H1 (cell line): Measurements from ENCODE around the gene PXMP4. TPM values are rescaled to one million over a fixed set of nuclear protein-coding genes. Genes with fewer than 3 reads are reported as not detected.

Source experiments
- CTCF ChIA-PET: fragments of 300-600 bp; sonication (Branson Sonifier 250); formaldehyde crosslinking; loops from one replicate; lab custom pipeline; 2021; ENCODE audit not compliant: partially characterized antibody; lab: Charles Lee
- POLR2A ChIA-PET: fragments of 300-600 bp; sonication (Branson Sonifier 250); formaldehyde crosslinking; loops from one replicate; lab custom pipeline; 2021; ENCODE audit warnings: inconsistent platforms; ENCODE audit not compliant: partially characterized antibody; lab: Charles Lee
- DNase-seq, 2 experiments: peaks; one replicate each; pipeline versions ENCODE4 v3.0.0 to v3.0.0-alpha.2; 2010 to 2022; ENCODE audit warnings: low spot score in 2 of 2, low read depth in 1 of 2, mixed read lengths in 1 of 2
- FAIRE-seq: peaks from 2 replicates; lab custom pipeline; 2011; peaks lifted over from hg19 to GRCh38; lab: Jason Lieb, UNC
- H2AFZ ChIP-seq: 2 replicates; pipeline ENCODE4 v1.8.1; 2012; ENCODE audit warnings: low read length, inconsistent platforms
- H2AK5ac ChIP-seq: 2 replicates; pipeline ENCODE4 v1.6.1; 2013; ENCODE audit warnings: low read depth, low read length
- H2BK120ac ChIP-seq: replicated peaks from 2 replicates; pipeline ENCODE3; 2013; ENCODE audit warnings: low read depth, low read length, inconsistent platforms
- H2BK12ac ChIP-seq: 2 replicates; pipeline ENCODE4 v1.6.1; 2013; ENCODE audit warnings: low read depth, low read length
- H2BK15ac ChIP-seq: 2 replicates; pipeline ENCODE4 v1.6.1; 2013; ENCODE audit warnings: low read length
- H2BK20ac ChIP-seq: 2 replicates; pipeline ENCODE4 v1.6.1; 2013; ENCODE audit warnings: low read length
- H2BK5ac ChIP-seq: 2 replicates; pipeline ENCODE4 v1.6.1; 2013; ENCODE audit warnings: low read depth, low read length
- H3K14ac ChIP-seq: 2 replicates; pipeline ENCODE4 v1.6.1; 2013; ENCODE audit warnings: inconsistent platforms; ENCODE audit not compliant: insufficient read length
- H3K18ac ChIP-seq: 2 replicates; pipeline ENCODE4 v1.6.1; 2013; ENCODE audit warnings: low read length; ENCODE audit errors: extremely low read depth
- H3K23ac ChIP-seq: 2 replicates; pipeline ENCODE4 v1.6.1; 2013; ENCODE audit warnings: inconsistent platforms; ENCODE audit not compliant: insufficient read length
- H3K23me2 ChIP-seq: 2 replicates; pipeline ENCODE4 v1.6.1; 2013; ENCODE audit warnings: low read depth, low read length
- H3K27ac ChIP-seq: 2 replicates; pipeline ENCODE4 v1.6.1; 2011; ENCODE audit warnings: low read depth, low read length, inconsistent platforms
- H3K27me3 ChIP-seq, 4 experiments: replicated peaks in 1 of 4; 1 replicate in 1 of 4; 2 replicates in 3 of 4; pipeline versions ENCODE4 v1.6.1 to v1.8.1; 2011 to 2013; ENCODE audit warnings: low read length in 3 of 4, mild to moderate bottlenecking in 3 of 4, inconsistent platforms in 2 of 4, mixed read lengths in 2 of 4, moderate library complexity in 1 of 4; ENCODE audit not compliant: control insufficient read depth in 3 of 4, insufficient read depth in 3 of 4; ENCODE audit errors: extremely low read depth in 1 of 4
- H3K36me3 ChIP-seq, 4 experiments: 2 replicates each; pipeline versions ENCODE4 v1.6.1 to v1.8.1; 2011 to 2013; ENCODE audit warnings: mild to moderate bottlenecking in 4 of 4, low read length in 3 of 4, moderate library complexity in 2 of 4, control low read depth in 1 of 4, inconsistent platforms in 1 of 4; ENCODE audit not compliant: insufficient read depth in 4 of 4, control insufficient read depth in 2 of 4
- H3K4ac ChIP-seq: replicated peaks from 2 replicates; pipeline ENCODE3; 2013; ENCODE audit warnings: low read length, low read depth, mixed read lengths, inconsistent platforms; ENCODE audit not compliant: insufficient read length
- H3K4me1 ChIP-seq, 4 experiments: replicated peaks in 1 of 4; 1 replicate in 1 of 4; 2 replicates in 3 of 4; pipeline versions ENCODE4 v1.6.1 to v1.8.1; 2011 to 2013; ENCODE audit warnings: low read length in 3 of 4, inconsistent platforms in 2 of 4, mixed read lengths in 1 of 4; ENCODE audit not compliant: insufficient read depth in 4 of 4, control insufficient read depth in 3 of 4
- H3K4me2 ChIP-seq, 2 experiments: 2 replicates each; pipeline versions ENCODE4 v1.6.1 to v1.8.1; 2011 to 2013; ENCODE audit warnings: low read depth in 2 of 2, low read length in 2 of 2, control low read depth in 1 of 2, inconsistent platforms in 1 of 2, mild to moderate bottlenecking in 1 of 2; ENCODE audit not compliant: insufficient read depth in 1 of 2
- H3K4me3 ChIP-seq, 4 experiments: fragments of 200-600, 300-600 bp in 1 of 4; sonication (generic), shearing (Covaris generic), sonication (Bioruptor Twin) in 1 of 4; 2 replicates each; pipeline versions ENCODE4 v1.5.1 to v1.8.1; 2011 to 2016; ENCODE audit warnings: low read length in 4 of 4, low read depth in 3 of 4, control low read depth in 2 of 4, inconsistent platforms in 2 of 4, mild to moderate bottlenecking in 2 of 4, mixed read lengths in 1 of 4, moderate library complexity in 1 of 4; ENCODE audit not compliant: insufficient read depth in 2 of 4; ENCODE audit errors: extremely low read depth in 1 of 4
- H3K56ac ChIP-seq: replicated peaks from 2 replicates; pipeline ENCODE3; 2013; ENCODE audit warnings: low read depth, mild to moderate bottlenecking, mixed read lengths, low read length, inconsistent platforms; ENCODE audit not compliant: insufficient read length
- H3K79me1 ChIP-seq: 2 replicates; pipeline ENCODE4 v1.6.1; 2013; ENCODE audit warnings: low read depth, low read length, control low read depth
- H3K79me2 ChIP-seq, 2 experiments: 2 replicates each; pipeline versions ENCODE4 v1.6.1 to v1.8.1; 2012 to 2013; ENCODE audit warnings: low read length in 2 of 2, mild to moderate bottlenecking in 2 of 2, inconsistent platforms in 1 of 2; ENCODE audit not compliant: insufficient read depth in 2 of 2, control insufficient read depth in 1 of 2
- H3K9ac ChIP-seq, 4 experiments: replicated peaks in 1 of 4; 1 replicate in 1 of 4; 2 replicates in 3 of 4; pipeline versions ENCODE4 v1.6.1 to v1.8.1; 2011 to 2013; ENCODE audit warnings: low read depth in 3 of 4, low read length in 3 of 4, control low read depth in 2 of 4, mild to moderate bottlenecking in 2 of 4, moderate library complexity in 2 of 4, inconsistent platforms in 1 of 4; ENCODE audit errors: extremely low read depth in 1 of 4
- H3K9me3 ChIP-seq, 2 experiments: 2 replicates each; pipeline versions ENCODE4 v1.6.1 to v1.8.1; 2012 to 2013; ENCODE audit warnings: mild to moderate bottlenecking in 2 of 2, moderate library complexity in 2 of 2, control low read depth in 1 of 2, inconsistent platforms in 1 of 2, low read depth in 1 of 2, low read length in 1 of 2, mixed read lengths in 1 of 2; ENCODE audit not compliant: insufficient read depth in 2 of 2
- H4K20me1 ChIP-seq, 2 experiments: replicated peaks in 1 of 2; 2 replicates each; pipeline versions ENCODE3 to v1.8.1; 2011 to 2013; ENCODE audit warnings: inconsistent platforms in 2 of 2, low read length in 2 of 2, mild to moderate bottlenecking in 1 of 2; ENCODE audit not compliant: insufficient read depth in 2 of 2, control insufficient read depth in 1 of 2
- H4K5ac ChIP-seq: 2 replicates; pipeline ENCODE4 v1.6.1; 2013; ENCODE audit warnings: low read length, low read depth, mixed read lengths, inconsistent platforms; ENCODE audit not compliant: insufficient read length
- H4K8ac ChIP-seq: 2 replicates; pipeline ENCODE4 v1.8.0; 2013; ENCODE audit warnings: mild to moderate bottlenecking, moderate library complexity, low read length, inconsistent platforms; ENCODE audit not compliant: insufficient read depth; ENCODE audit errors: extremely low read depth
- H4K91ac ChIP-seq: replicated peaks from 2 replicates; pipeline ENCODE3; 2013; ENCODE audit warnings: low read length, mixed read lengths, inconsistent platforms; ENCODE audit not compliant: insufficient read length
- CHD1 ChIP-seq: IDR thresholded peaks from 2 replicates; pipeline ENCODE4 v1.6.1; 2012; ENCODE audit warnings: low read depth, low read length, improper control_type of control experiment
- EZH2 ChIP-seq: fragments of 200-600 bp; sonication (generic); IDR thresholded peaks from 2 replicates; pipeline ENCODE4 v1.7.1; 2012; ENCODE audit warnings: low read depth, mild to moderate bottlenecking, moderate library complexity, low read length, inconsistent platforms; ENCODE audit not compliant: severe bottlenecking
- HDAC6 ChIP-seq: IDR thresholded peaks from one replicate; pipeline ENCODE4 v1.7.1; 2012; ENCODE audit warnings: low read depth, mild to moderate bottlenecking, inconsistent platforms, low read length, moderate library complexity
- MAFK ChIP-seq: IDR thresholded peaks from 2 replicates; pipeline ENCODE4 v1.6.1; 2012; ENCODE audit warnings: low read depth, mild to moderate bottlenecking, improper control_type of control experiment, low read length
- POLR2A ChIP-seq, 2 experiments: IDR thresholded peaks; 1 replicate in 1 of 2; 2 replicates in 1 of 2; pipeline ENCODE4 v1.6.1; 2011; ENCODE audit warnings: low read depth in 2 of 2, low read length in 2 of 2, mild to moderate bottlenecking in 2 of 2; ENCODE audit errors: control extremely low read depth in 1 of 2
- RAD21 ChIP-seq, 2 experiments: IDR thresholded peaks in 1 of 2; conservative IDR thresholded peaks in 1 of 2; 2 replicates each; pipeline ENCODE4 v1.6.1; 2011; ENCODE audit warnings: low read depth in 2 of 2, low read length in 2 of 2, improper control_type of control experiment in 1 of 2, inconsistent platforms in 1 of 2, mild to moderate bottlenecking in 1 of 2, moderate library complexity in 1 of 2
- RNF2 ChIP-seq: fragments of 200-900, 300-1000 bp; sonication (generic); IDR thresholded peaks from 2 replicates; pipeline ENCODE4 v1.7.1; 2016; ENCODE audit warnings: borderline replicate concordance, low read depth, mild to moderate bottlenecking, antibody characterized with exemption, low read length; ENCODE audit not compliant: poor library complexity, severe bottlenecking; ENCODE audit errors: missing control alignments
- RXRA ChIP-seq: IDR thresholded peaks from 2 replicates; pipeline ENCODE4 v1.6.1; 2011; ENCODE audit warnings: low read depth, mild to moderate bottlenecking, low read length, moderate library complexity; ENCODE audit not compliant: insufficient read depth
- SIN3A ChIP-seq, 2 experiments: IDR thresholded peaks in 1 of 2; conservative IDR thresholded peaks in 1 of 2; 2 replicates each; pipeline ENCODE4 v1.6.1; 2011 to 2012; ENCODE audit warnings: low read length in 2 of 2, improper control_type of control experiment in 1 of 2, low read depth in 1 of 2, mild to moderate bottlenecking in 1 of 2
- SUZ12 ChIP-seq: fragments of 200-600 bp; sonication (generic); IDR thresholded peaks from 2 replicates; pipeline ENCODE4 v1.6.1; 2012; ENCODE audit warnings: mild to moderate bottlenecking, inconsistent platforms, low read length, moderate library complexity, mixed read lengths
- TAF1 ChIP-seq: IDR thresholded peaks from 2 replicates; pipeline ENCODE4 v1.6.1; 2011; ENCODE audit warnings: mild to moderate bottlenecking, low read depth, low read length
- WGBS, 2 experiments: shearing (Covaris generic) in 1 of 2; methylation state at CpG; one replicate each; pipeline versions ENCODE4 v1.1.6 to v1.1.7; 2013 to 2015; ENCODE audit warnings: low lambda C conversion rate in 2 of 2, mixed read lengths in 2 of 2, inconsistent platforms in 1 of 2, low coverage in 1 of 2, missing lambda C conversion rate in 1 of 2; ENCODE audit not compliant: insufficient replicate concordance in 2 of 2, insufficient coverage in 1 of 2, insufficient read length in 1 of 2; ENCODE audit errors: extremely low coverage in 1 of 2, missing lambda C conversion rate in 1 of 2; 5-methylcytosine and 5-hydroxymethylcytosine counted together
- polyA plus RNA-seq, 7 experiments: library from polyadenylated mRNA; depleted of rRNA in 3 of 7; stranded (reverse) in 5 of 7; unstranded in 2 of 7; fragments of >200 nt in 5 of 7; fragments of 200-250 nt in 2 of 7; gene quantifications; 1 replicate in 5 of 7; 2 replicates in 1 of 7; 4 replicates in 1 of 7; pipeline versions ENCODE4 v1.2.1 to v1.2.3, GENCODE V29; 2011 to 2013; ENCODE audit warnings: missing spikeins in 2 of 7, mixed read lengths in 2 of 7
- total RNA-seq: library from RNA; stranded (reverse); fragmentation: NEBNext Ultra II Directional; extraction: Animal tissue kit (Norgen Biotek cat#: 25700); gene quantifications from 2 replicates; pipeline ENCODE4 v1.2.1, GENCODE V29; 2021

PXMP4 gene
- total and polyA plus RNA-seq, 2 of the 8 experiments (the other 6 are each of a cell fraction or from before 2014, with no cell fraction given) = 3.3 to 3.4 TPM

- H3K27ac ChIP-seq = no peak overlapping the region
- no peak for DNase-seq
- H3K4me2 ChIP-seq = no peak overlapping the region; a peak in 1 of 4 replicates
- 93% methylated on average over 11 of the region's 11 CpGs; no CpG with 5 or more reads in 1 of the 2 experiments for WGBS, 2 experiments
- no peak overlapping the region for H3K23ac ChIP-seq
- no peaks in the 10 kb centered on the region for H3K27me3 ChIP-seq
- no peak overlapping the region; the same call in 1 of the 2 replicates for H2BK5ac ChIP-seq
- no peak overlapping the region for H2BK120ac ChIP-seq
- no peak overlapping the region for H2BK20ac ChIP-seq
- H3K14ac ChIP-seq = no peak overlapping the region
- H4K8ac ChIP-seq = no peak overlapping the region
- H3K9me3 ChIP-seq = no peaks in the 10 kb centered on the region
- no peaks in the 10 kb centered on the region; a peak in 1 of 7 replicates for H3K4me1 ChIP-seq
- ChIA-PET CTCF (interaction anchor here (0.6 to 1.1 kb wide), 3 partner anchors 36 to 302 kb away, joined by 3 to 4 read pairs (median 3); no protein-coding TSS in a partner anchor), POLR2A (interaction anchor here (0.8 kb wide), 1 partner anchor 86 kb away, joined by 3 read pairs; no protein-coding TSS in a partner anchor)
- H3K4me3 ChIP-seq = no peak overlapping the region
- no peak overlapping the region for H3K9ac ChIP-seq
- FAIRE-seq = no peak
- no peaks in the 10 kb centered on the region for H4K20me1 ChIP-seq
- H3K23me2 ChIP-seq = peaks cover 6% of the 10 kb centered on the region
- no peak overlapping the region for H3K56ac ChIP-seq
- H2AK5ac ChIP-seq = no peak overlapping the region
- no peak overlapping the region for H3K18ac ChIP-seq
- H3K79me1 ChIP-seq = no peaks in the 10 kb centered on the region
- H4K5ac ChIP-seq = no peak overlapping the region
- H2BK15ac ChIP-seq = no peak overlapping the region
- no peaks in the 10 kb centered on the region for H3K36me3 ChIP-seq
- H3K4ac ChIP-seq = no peak overlapping the region
- no peak overlapping the region for H4K91ac ChIP-seq
- no peak overlapping the region for H2BK12ac ChIP-seq
- no peaks in the 10 kb centered on the region for H3K79me2 ChIP-seq
- no peak overlapping the region for H2AFZ ChIP-seq
- no peak for TF ChIP-seq RAD21 (IDR thresholded peaks at IDR 0.05 in 1 of 2, conservative IDR thresholded peaks at IDR 0.05 in 1 of 2; ENCODE audit: low read depth in 2 of 2, low read length in 2 of 2)
- TF ChIP-seq RXRA = no peak
- no peak for TF ChIP-seq EZH2
- no peak for TF ChIP-seq CHD1
- TF ChIP-seq HDAC6 = no peak
- TF ChIP-seq TAF1 = no peak
- no peak for TF ChIP-seq MAFK
- no peak for TF ChIP-seq SIN3A (conservative IDR thresholded peaks at IDR 0.05 in 1 of 2, IDR thresholded peaks at IDR 0.05 in 1 of 2; ENCODE audit: low read depth in 1 of 2, low read length in 2 of 2)
- TF ChIP-seq RNF2 = no peak
- no peak for TF ChIP-seq POLR2A (IDR thresholded peaks at IDR 0.05; ENCODE audit: control extremely low read depth in 1 of 2, low read depth in 2 of 2, low read length in 2 of 2)
- no peak for TF ChIP-seq SUZ12
These were observed 1.5 kb upstream of the PXMP4 start for GRCh38 chr20:33721391-33722140.
